ENCODE results near the gene ARHGEF4. TPM values are rescaled to one million over a fixed set of nuclear protein-coding genes. Genes with fewer than 3 reads are reported as not detected.

ARHGEF4 gene
- total RNA-seq, 1 donor from 2014 or later: 1.3 TPM

- DNase-seq (ENCODE audit: low spot score) (no peak), ATAC-seq (no peak)
Observed at GRCh38 chr2:131006561-131006960, 169.8 kb downstream of the ARHGEF4 start.

GRCh38 chr2:131008967-131009366 lies 172.3 kb downstream of the ARHGEF4 start:
- DNase-seq (ENCODE audit: low spot score) (no peak), ATAC-seq (no peak)

- DNase-seq (ENCODE audit: low spot score) (no peak), ATAC-seq (no peak)
Observed at GRCh38 chr2:131009713-131010475, 173.2 kb downstream of the ARHGEF4 start.

DNA sequence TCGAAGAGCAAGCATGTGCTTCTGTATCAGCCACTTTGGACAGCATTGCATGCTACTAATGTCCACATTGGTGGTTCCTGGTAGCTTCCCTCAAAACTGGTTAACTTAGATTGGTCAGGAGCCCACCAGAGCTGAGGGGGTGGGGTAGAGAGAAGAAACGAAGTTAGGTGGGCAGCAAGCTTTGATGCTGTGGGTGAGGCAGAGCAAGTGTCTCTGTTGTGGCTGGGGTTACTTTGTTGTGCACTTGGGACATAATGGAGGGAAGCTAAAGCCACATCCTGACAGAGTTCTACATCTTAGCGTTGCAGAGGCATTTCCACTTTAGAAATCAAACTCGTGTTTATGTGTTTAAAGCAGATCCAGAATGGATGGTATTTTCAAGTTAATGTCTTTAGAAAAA lies 173.9 kb downstream of the ARHGEF4 start:
- ATAC-seq (no peak), DNase-seq (ENCODE audit: low spot score) (no peak)

DNA sequence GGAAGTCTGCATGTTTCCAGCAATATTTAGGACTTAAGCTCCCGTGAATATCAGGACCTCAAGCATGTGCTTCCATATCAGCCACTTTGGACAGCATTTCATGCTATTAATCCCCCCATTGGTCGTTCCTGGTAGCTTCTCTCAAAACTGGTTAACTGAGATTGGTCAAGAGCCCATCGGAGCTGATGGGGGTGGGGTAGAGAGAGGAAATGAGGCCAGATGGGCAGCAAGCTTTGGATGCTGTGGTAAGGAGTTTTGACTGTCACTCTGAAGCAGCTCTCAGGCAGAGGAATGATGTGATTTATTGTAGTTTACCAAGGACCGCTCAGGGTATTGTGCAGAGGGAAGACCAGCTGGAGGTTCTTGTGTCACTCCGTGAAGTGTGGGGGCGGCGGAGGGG lies 174.8 kb downstream of the ARHGEF4 start:
- ATAC-seq (no peak), DNase-seq (ENCODE audit: low spot score) (no peak)

DNA sequence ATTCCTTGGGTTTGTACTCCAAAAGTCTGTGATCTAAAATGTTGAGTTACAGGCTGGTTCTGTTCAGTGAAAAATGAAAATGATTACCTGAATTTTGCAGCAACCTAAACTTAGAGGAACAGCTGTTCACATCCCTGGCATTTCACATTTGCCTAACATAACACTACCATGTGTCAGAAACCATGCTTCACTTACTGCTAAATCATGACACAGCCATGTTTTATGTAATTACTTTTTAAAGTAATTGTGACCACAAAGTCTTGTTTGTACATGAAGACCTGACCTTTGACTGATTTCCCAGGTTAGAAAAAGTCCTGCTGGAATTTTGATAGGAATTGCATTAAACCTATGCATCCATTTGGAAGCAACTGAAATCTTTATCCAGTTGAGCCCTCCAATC lies 177.4 kb downstream of the ARHGEF4 start:
- no peak for ATAC-seq
- DNase-seq (ENCODE audit: low spot score): no peak

GRCh38 chr2:131015764-131016163 lies 179.1 kb downstream of the ARHGEF4 start:
- no peak for ATAC-seq
- DNase-seq (ENCODE audit: low spot score): no peak

DNA sequence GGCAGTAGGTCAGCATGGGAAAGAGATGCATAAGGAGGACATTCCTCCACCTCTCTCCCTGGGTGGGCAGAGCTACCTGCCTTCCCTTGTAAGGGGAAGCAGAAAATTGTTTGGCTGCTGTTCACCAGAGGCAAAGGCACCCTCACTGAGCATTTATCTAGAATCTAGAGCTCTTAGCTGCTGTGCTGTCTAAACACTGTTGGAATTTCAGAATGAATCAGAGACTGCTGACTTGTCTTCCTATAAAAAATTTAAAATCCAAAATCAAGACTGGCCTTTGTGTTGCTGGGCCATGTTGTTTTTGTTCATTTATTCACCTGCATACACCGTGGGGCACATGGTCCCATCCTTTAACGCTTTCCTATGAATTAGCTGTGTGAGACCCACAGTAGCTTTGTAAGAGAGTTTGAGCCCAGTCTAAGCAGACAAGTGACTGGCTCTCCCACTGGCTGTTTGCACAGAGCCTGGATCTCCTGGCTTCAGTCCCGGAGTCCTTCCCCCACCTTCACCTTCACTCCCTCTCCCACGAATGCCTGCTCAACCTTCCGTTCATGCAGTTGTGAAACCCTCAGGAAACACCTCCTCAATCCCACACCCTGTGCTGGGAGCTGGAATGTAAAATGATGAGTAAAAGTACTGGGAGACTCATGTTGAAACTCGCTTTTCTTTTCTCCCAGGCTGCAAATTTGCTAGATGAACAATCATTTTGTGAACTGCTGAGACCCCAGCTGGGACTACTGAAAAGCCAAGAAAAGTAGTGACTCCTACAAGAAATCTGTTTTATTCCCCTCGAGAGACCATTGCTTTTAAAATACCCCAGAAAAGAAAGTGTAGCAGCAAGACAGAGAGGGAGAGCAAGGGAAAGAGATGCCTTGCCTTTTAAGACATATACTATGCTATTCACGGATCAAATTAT lies 180.4 kb downstream of the ARHGEF4 start:
- DNase-seq (ENCODE audit: low spot score): no peak

GRCh38 chr2:131022731-131023130 lies 186.0 kb downstream of the ARHGEF4 start:
- ATAC-seq: no peak
- no peak for DNase-seq (ENCODE audit: low spot score)

More for the DNA sequence above, 180.4 kb downstream of the ARHGEF4 start:
- peak; percentile 81 for ATAC-seq

GRCh38 chr2:131023758-131024157 lies 187.0 kb downstream of the ARHGEF4 start:
- no peak for DNase-seq (ENCODE audit: low spot score)
- ATAC-seq: no peak

- no peak for DNase-seq (ENCODE audit: low spot score)
- no peak for ATAC-seq
Observed at GRCh38 chr2:131026919-131027318, 190.2 kb downstream of the ARHGEF4 start.

DNA sequence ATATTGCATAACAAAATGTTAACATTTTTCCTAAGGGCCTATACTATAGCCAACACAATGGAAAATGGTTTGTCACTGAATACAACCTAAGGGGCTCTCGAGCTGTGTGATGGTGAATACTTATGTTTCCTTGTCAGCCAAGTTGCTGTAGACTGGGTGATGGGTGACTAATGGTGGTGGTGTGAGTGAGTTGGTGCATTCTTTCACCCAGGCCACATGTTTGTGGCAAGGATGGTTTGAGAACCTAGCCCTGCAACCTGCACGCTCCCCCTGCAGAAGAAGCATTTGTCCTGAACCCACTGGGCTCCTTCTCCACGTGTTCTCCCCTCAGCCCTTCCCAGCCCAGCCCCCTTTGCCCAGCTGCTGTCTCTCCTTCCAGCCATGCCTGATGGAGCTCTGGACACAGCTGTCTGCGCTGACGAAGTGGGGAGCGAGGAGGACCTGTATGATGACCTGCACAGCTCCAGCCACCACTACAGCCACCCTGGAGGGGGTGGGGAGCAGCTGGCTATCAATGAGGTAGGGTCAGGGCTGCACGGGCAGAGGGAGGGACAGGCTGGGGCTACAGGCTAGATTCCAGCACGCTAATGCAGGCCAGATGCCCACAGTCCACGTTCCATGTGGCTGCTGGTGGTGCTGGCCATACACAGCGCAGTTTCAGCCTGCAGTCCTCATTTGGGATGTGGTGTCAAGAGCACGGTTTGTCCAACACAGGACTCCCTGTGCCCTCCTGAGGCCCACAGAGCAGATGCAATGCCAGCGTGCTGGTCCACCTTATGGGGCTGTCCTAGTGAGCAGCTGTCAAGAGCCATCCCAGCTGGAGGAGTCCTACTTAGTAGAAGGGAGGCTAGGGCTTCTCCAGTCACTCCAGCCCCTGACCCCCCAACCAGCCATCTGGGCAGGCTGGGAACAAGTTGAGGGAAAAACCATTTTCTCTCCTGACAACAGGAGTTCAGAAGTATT lies 191.1 kb downstream of the ARHGEF4 start:
- ATAC-seq: no peak
- no peak for DNase-seq (ENCODE audit: low spot score)

GRCh38 chr2:131029812-131030211 lies 193.1 kb downstream of the ARHGEF4 start:
- DNase-seq (ENCODE audit: low spot score) (no peak), ATAC-seq (no peak)

- ATAC-seq (no peak), DNase-seq (ENCODE audit: low spot score) (no peak)
Observed at GRCh38 chr2:131030478-131030971, 193.8 kb downstream of the ARHGEF4 start.

DNA sequence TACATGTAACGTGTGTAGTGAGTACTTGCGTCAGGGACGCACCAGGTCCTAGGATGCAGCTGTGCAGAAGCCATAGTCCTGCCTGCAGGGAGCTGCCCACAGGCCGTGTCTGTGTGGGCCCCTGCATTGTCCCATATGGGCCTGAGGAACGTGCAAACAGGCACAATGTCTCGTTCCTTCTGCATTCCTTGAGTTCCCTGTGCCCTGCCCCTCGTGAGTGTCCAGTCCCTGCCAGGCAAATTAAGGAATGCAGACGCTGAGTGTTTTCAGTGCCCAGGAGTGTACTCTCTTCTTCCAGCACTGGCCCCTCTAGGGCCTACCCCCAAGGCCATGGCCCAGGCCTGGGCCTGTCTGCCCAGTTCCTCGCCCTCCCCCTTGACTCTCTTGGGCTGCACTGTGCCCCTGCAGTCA lies 194.7 kb downstream of the ARHGEF4 start:
- DNase-seq (ENCODE audit: low spot score) (no peak), ATAC-seq (no peak)

DNA sequence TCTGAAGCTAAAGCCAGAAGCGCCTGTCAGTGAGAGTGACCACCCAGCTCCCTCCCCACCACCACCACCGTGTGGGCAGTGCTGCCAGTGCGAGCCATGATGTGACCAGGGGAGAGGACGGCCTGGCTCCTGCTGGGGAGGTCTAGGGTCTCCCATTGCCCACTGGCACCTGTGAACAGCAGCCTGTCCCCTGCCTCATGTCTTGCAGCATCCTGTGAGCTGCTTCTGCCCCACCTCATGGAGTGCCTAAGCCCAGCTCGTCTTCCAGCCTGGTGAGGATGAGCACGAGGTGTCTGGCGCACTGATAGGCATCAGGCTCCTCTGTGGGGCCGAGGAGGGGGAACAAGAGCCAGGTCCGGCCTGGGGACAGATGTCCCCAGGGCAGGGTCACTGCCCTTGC lies 195.2 kb downstream of the ARHGEF4 start:
- ATAC-seq (no peak), DNase-seq (ENCODE audit: low spot score) (no peak)

- DNase-seq (ENCODE audit: low spot score) (no peak), ATAC-seq (no peak)
Observed at GRCh38 chr2:131032393-131032836, 195.7 kb downstream of the ARHGEF4 start.

- ATAC-seq (no peak), DNase-seq (ENCODE audit: low spot score) (no peak)
Observed at GRCh38 chr2:131033786-131034121, 197.0 kb downstream of the ARHGEF4 start.

- no peak for DNase-seq (ENCODE audit: low spot score)
- no peak for ATAC-seq
Observed at GRCh38 chr2:131034122-131035051, 197.7 kb downstream of the ARHGEF4 start.
